Neutrophil (primary cell): ENCODE measurements around the gene RGS7BP.

Experiments used
- H3K27ac ChIP-seq: fragments of 200-600 bp; sonication (generic); 2 replicates; pipeline ENCODE4 v1.5.1; 2016; ENCODE audit warnings: mild to moderate bottlenecking, moderate library complexity
- H3K27me3 ChIP-seq: fragments of 200-600 bp; sonication (generic); 2 replicates; pipeline ENCODE4 v1.6.0; 2016; ENCODE audit warnings: mild to moderate bottlenecking
- H3K36me3 ChIP-seq: fragments of 200-600 bp; sonication (generic); 2 replicates; pipeline ENCODE4 v1.5.1; 2017
- H3K4me1 ChIP-seq, 2 experiments: fragments of 200-600 bp in 1 of 2; sonication (generic) in 1 of 2; 1 replicate in 1 of 2; 2 replicates in 1 of 2; pipeline versions ENCODE4 v1.5.1 to v1.6.1; 2013 to 2016; ENCODE audit warnings: low read depth in 1 of 2, low read length in 1 of 2, mild to moderate bottlenecking in 1 of 2, moderate library complexity in 1 of 2; ENCODE audit not compliant: control insufficient read depth in 1 of 2, insufficient read depth in 1 of 2
- H3K4me3 ChIP-seq, 2 experiments: fragments of 200-600 bp in 1 of 2; sonication (generic) in 1 of 2; 1 replicate in 1 of 2; 2 replicates in 1 of 2; pipeline ENCODE4 v1.5.1; 2013 to 2016; ENCODE audit warnings: low read depth in 1 of 2, low read length in 1 of 2, mild to moderate bottlenecking in 1 of 2, moderate library complexity in 1 of 2
- H3K9me3 ChIP-seq: fragments of 200-600 bp; sonication (generic); 2 replicates; pipeline ENCODE4 v1.5.1; 2016
- TF ChIP-seq, protein P1 (sequence below): fragments of 200-600 bp; sonication (generic); IDR thresholded peaks from 2 replicates; pipeline ENCODE4 v1.5.1; 2016; ENCODE audit warnings: antibody characterized with exemption

Gene RGS7BP

DNA sequence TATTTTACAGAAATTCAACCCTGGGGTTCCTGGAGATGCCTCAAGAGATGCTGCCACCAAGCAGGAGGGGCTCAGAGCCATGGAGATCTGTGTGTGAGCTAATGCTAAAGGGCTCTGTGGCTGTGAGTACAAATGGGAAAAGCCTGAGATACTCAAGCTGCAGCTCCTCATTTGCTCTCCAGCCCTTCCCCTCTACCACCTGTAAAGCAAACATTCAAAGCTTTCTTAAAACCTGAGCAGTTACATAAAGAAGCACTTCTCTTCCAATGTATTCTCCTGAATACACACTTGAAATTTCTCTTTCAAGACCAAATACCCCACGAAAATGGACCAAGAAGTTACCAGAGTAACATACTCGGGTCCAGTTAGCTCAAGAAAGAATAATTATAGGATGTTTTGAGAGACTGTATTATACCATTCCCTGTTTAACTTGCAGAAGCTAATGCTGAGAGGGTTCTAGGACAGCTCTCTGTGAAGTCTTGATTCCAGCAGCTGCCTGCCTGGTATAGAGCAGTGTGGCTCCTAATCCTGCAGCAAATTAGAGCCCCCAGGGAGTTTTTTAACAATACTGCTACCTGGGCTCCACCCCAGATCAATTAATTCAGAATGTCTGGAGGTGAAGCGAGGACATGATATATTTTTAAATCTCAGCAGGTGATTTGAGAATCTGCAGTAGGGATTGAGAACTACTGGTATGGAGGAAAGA is 21.1 kb downstream of the RGS7BP start:
- Histone ChIP-seq H3K9me3 (no peaks in the 10 kb centered on the region), H3K27me3 (no peaks in the 10 kb centered on the region), H3K27ac (no peak overlapping the region), H3K4me3 (no peak overlapping the region), H3K36me3 (no peaks in the 10 kb centered on the region), H3K4me1 (no peaks in the 10 kb centered on the region)
- TF ChIP-seq, protein P1, sequence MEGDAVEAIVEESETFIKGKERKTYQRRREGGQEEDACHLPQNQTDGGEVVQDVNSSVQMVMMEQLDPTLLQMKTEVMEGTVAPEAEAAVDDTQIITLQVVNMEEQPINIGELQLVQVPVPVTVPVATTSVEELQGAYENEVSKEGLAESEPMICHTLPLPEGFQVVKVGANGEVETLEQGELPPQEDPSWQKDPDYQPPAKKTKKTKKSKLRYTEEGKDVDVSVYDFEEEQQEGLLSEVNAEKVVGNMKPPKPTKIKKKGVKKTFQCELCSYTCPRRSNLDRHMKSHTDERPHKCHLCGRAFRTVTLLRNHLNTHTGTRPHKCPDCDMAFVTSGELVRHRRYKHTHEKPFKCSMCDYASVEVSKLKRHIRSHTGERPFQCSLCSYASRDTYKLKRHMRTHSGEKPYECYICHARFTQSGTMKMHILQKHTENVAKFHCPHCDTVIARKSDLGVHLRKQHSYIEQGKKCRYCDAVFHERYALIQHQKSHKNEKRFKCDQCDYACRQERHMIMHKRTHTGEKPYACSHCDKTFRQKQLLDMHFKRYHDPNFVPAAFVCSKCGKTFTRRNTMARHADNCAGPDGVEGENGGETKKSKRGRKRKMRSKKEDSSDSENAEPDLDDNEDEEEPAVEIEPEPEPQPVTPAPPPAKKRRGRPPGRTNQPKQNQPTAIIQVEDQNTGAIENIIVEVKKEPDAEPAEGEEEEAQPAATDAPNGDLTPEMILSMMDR: no peak

- no peaks in the 10 kb centered on the region for H3K9me3 ChIP-seq
- H3K27ac ChIP-seq: no peak overlapping the region
- TF ChIP-seq, protein P1: no peak
- no peak overlapping the region for H3K4me3 ChIP-seq
- H3K4me1 ChIP-seq: no peaks in the 10 kb centered on the region
- H3K36me3 ChIP-seq: no peaks in the 10 kb centered on the region
- no peaks in the 10 kb centered on the region for H3K27me3 ChIP-seq
Observed at GRCh38 chr5:64530076-64530475, 24.3 kb downstream of the RGS7BP start.

DNA sequence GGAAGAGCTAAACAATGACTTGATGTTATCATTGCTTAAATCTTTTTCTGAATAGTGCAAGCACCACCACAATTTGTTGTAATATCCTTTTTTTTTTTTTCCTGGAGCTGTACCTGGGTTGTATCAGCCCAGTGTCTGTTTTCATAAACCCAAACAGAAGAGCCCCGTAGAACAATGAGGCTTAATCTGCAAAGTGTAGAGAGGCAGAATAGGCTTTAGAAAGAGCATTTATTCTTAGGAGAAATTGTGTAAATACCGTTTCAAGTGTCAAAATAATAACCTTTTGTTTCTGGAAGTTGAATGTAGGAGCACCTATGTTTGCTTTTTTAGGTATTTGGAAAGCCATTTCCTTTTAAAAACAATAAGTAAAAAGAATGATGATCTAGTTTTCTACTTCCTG is 26.4 kb downstream of the RGS7BP start:
- Histone ChIP-seq H3K27ac (no peak overlapping the region), H3K36me3 (no peaks in the 10 kb centered on the region), H3K4me1 (no peaks in the 10 kb centered on the region), H3K9me3 (no peaks in the 10 kb centered on the region), H3K27me3 (no peaks in the 10 kb centered on the region), H3K4me3 (no peak overlapping the region)
- TF ChIP-seq, protein P1: no peak

- Histone ChIP-seq H3K36me3 (no peaks in the 10 kb centered on the region), H3K4me3 (no peak overlapping the region), H3K4me1 (no peaks in the 10 kb centered on the region), H3K9me3 (no peaks in the 10 kb centered on the region), H3K27me3 (no peaks in the 10 kb centered on the region), H3K27ac (no peak overlapping the region)
- TF ChIP-seq, protein P1: no peak
Observed at GRCh38 chr5:64532657-64533056, 26.8 kb downstream of the RGS7BP start.

- H3K27me3 ChIP-seq: no peaks in the 10 kb centered on the region
- TF ChIP-seq, protein P1: no peak
Observed at GRCh38 chr5:64534033-64534432, 28.2 kb downstream of the RGS7BP start.

More at GRCh38 chr5:64534033-64534432, 28.2 kb downstream of the RGS7BP start:
- H3K4me1 ChIP-seq: no peaks in the 10 kb centered on the region
- H3K36me3 ChIP-seq: no peaks in the 10 kb centered on the region
- no peak overlapping the region for H3K27ac ChIP-seq
- no peaks in the 10 kb centered on the region for H3K9me3 ChIP-seq
- no peak overlapping the region for H3K4me3 ChIP-seq
